ENCODE data around the gene THEM4.

DNA sequence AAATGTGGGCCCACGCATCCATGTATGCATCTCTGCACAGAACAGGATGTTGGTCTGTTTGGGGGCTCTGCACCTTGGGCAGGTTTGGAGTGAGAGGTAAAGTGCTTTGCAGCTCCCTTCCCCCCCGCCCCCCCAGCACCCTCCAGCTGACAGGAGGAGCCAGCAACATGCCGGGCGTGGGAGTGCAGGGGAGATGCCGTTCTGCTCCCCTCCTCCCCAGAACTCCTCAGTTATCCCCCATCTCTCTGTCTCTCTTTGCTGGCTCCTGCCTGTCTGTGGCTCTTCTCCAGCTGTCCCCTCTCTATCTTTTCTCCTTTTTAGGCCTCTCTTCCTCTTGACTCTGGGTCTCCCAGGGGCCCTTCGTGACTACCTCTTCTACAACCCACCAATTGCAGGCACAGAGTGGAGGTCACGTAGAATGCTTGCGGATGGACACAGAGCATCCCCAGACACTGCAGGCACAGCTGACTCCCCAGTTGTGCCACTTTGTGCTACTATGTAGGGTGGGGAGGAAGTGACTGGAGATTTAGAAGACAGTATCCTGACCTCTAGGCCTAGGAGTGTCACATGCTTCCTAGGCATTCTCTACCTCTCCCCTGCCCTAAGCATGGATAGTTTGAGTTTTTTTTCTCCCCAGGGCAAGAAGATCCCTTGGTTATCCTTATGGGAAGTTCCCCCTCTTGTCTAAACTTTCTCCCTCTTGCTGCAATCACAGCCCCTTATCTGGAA lies 76.0 kb downstream of the THEM4 start:
- TF ChIP-seq, protein P1, sequence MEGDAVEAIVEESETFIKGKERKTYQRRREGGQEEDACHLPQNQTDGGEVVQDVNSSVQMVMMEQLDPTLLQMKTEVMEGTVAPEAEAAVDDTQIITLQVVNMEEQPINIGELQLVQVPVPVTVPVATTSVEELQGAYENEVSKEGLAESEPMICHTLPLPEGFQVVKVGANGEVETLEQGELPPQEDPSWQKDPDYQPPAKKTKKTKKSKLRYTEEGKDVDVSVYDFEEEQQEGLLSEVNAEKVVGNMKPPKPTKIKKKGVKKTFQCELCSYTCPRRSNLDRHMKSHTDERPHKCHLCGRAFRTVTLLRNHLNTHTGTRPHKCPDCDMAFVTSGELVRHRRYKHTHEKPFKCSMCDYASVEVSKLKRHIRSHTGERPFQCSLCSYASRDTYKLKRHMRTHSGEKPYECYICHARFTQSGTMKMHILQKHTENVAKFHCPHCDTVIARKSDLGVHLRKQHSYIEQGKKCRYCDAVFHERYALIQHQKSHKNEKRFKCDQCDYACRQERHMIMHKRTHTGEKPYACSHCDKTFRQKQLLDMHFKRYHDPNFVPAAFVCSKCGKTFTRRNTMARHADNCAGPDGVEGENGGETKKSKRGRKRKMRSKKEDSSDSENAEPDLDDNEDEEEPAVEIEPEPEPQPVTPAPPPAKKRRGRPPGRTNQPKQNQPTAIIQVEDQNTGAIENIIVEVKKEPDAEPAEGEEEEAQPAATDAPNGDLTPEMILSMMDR (conservative IDR thresholded peaks at IDR 0.05; ENCODE audit: low read length), result no peak
- no peak for TF ChIP-seq EZH2phosphoT487 (IDR thresholded peaks at IDR 0.05; ENCODE audit: borderline replicate concordance, low read depth, low read length)
